T-cell (primary cell): ENCODE results near the gene NR5A1. TPM values are rescaled to one million over a fixed set of nuclear protein-coding genes. Genes with fewer than 3 reads are reported as not detected.

ENCODE experiments used
- ATAC-seq, 4 experiments: fragments of 200-7000 bp in 3 of 4; fragments of 150-1000 bp in 1 of 4; cut with Tn5 transposase; replicated peaks in 1 of 4; 1 replicate in 3 of 4; 2 replicates in 1 of 4; pipeline ENCODE4 v1.10.0; 2021; ENCODE audit warnings: moderate library complexity in 3 of 4, mild to moderate bottlenecking in 2 of 4, moderate number of reproducible peaks in 1 of 4
- CTCF ChIA-PET, 2 donors: fragments of 300-600 bp; sonication (Branson Sonifier 250); formaldehyde crosslinking; loops; one replicate each; lab custom pipeline; 2022; ENCODE audit warnings: antibody characterized with exemption in 2 of 2; lab: Charles Lee
- POLR2A ChIA-PET, 2 donors: fragments of 300-600 bp; sonication (Branson Sonifier 250); formaldehyde crosslinking; loops; one replicate each; lab custom pipeline; 2022; ENCODE audit warnings: antibody characterized with exemption in 2 of 2; lab: Charles Lee
- DNase-seq, 35 experiments: peaks; one replicate each; pipeline versions ENCODE4 v3.0.0 to v3.0.0-alpha.2; 2013 to 2023
- H3K27ac ChIP-seq: one replicate; pipeline ENCODE4 v1.5.1; 2013; ENCODE audit warnings: low read length
- H3K27me3 ChIP-seq, 2 experiments: replicated peaks in 1 of 2; 1 replicate in 1 of 2; 2 replicates in 1 of 2; pipeline versions ENCODE4 v1.6.1 to v1.7.0; 2013; ENCODE audit warnings: low read length in 1 of 2, mixed read lengths in 1 of 2; ENCODE audit not compliant: control insufficient read depth in 2 of 2, insufficient read depth in 2 of 2; ENCODE audit errors: extremely low read depth in 1 of 2
- H3K36me3 ChIP-seq, 2 donors: 1 replicate in 1 of 2; 2 replicates in 1 of 2; pipeline versions ENCODE4 v1.6.1 to v1.7.0; 2013; ENCODE audit warnings: low read length in 1 of 2; ENCODE audit not compliant: control insufficient read depth in 2 of 2, insufficient read depth in 1 of 2; ENCODE audit errors: extremely low read depth in 1 of 2
- H3K4me1 ChIP-seq, 2 experiments: 1 replicate in 1 of 2; 2 replicates in 1 of 2; pipeline versions ENCODE4 v1.6.1 to v1.7.0; 2013; ENCODE audit warnings: low read length in 2 of 2, mixed read lengths in 1 of 2; ENCODE audit not compliant: insufficient read depth in 2 of 2, control insufficient read depth in 1 of 2; ENCODE audit errors: extremely low read depth in 1 of 2
- H3K4me3 ChIP-seq, 2 donors: 1 replicate in 1 of 2; 2 replicates in 1 of 2; pipeline versions ENCODE4 v1.5.1 to v1.7.0; 2013; ENCODE audit warnings: mild to moderate bottlenecking in 2 of 2, low read length in 1 of 2, moderate library complexity in 1 of 2; ENCODE audit not compliant: control insufficient read depth in 1 of 2; ENCODE audit errors: extremely low read depth in 1 of 2
- H3K9me3 ChIP-seq: 2 replicates; pipeline ENCODE4 v1.7.0; 2013
- H3K27ac Mint-ChIP-seq, 2 donors: one replicate each; pipeline ENCODE4 v1.8.0; 2020 to 2021; ENCODE audit warnings: mild to moderate bottlenecking in 2 of 2, mixed read lengths in 2 of 2
- H3K27me3 Mint-ChIP-seq, 2 donors: one replicate each; pipeline ENCODE4 v1.8.0; 2021 to 2022; ENCODE audit warnings: mixed read lengths in 2 of 2
- H3K36me3 Mint-ChIP-seq: one replicate; pipeline ENCODE4 v1.8.0; 2021; ENCODE audit warnings: mixed read lengths
- H3K4me1 Mint-ChIP-seq, 3 donors: one replicate each; pipeline ENCODE4 v1.8.0; 2020 to 2022; ENCODE audit warnings: mixed read lengths in 3 of 3, mild to moderate bottlenecking in 1 of 3
- H3K4me3 Mint-ChIP-seq, 3 donors: one replicate each; pipeline ENCODE4 v1.8.0; 2020 to 2022; ENCODE audit warnings: mild to moderate bottlenecking in 3 of 3, mixed read lengths in 3 of 3, moderate library complexity in 3 of 3
- H3K9me3 Mint-ChIP-seq, 3 donors: one replicate each; pipeline ENCODE4 v1.8.0; 2020 to 2022; ENCODE audit warnings: mixed read lengths in 3 of 3
- WGBS: methylation state at CpG from one replicate; pipeline ENCODE4 v1.1.5; 2013; ENCODE audit warnings: missing lambda C conversion rate; ENCODE audit not compliant: insufficient coverage; 5-methylcytosine and 5-hydroxymethylcytosine counted together
- total RNA-seq, 35 experiments: library from RNA in 6 of 35; stranded (reverse) in 6 of 35; fragments of 120-200 nt in 1 of 35; gene quantifications; one replicate each; pipeline versions ENCODE4 v1.2.1 to v1.2.4 and lab custom pipeline; 2013 to 2026

Gene NR5A1
- total RNA-seq, 5 donors from 2014 or later (not counting 1 experiment from before 2014, with no cell fraction given): 0.19 to 0.30 (median 0.29) TPM; not detected in 2

DNA sequence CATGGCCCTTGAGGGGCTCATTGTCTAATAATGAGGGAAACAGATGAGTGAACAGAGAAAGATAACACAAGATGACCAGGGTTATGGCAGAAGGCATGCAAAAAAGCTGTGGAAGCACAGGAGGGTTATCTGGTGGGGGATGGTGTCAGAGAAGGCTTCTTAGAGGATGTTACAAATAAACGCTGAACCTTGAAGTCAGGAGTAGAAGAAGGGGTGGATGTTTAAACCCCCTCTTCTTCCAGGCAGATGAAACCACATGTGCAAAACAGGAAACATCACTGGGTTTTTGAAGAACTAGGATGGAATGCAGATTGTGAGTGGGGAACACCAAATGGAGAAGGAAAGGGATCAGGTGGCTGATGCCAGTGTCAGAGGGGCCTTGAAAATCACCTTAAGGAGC is 41.8 kb upstream of the NR5A1 start:
- WGBS: no CpG with 5 or more reads among the region's 1 CpG
- CTCF ChIA-PET: no interaction called here
- no peaks in the 10 kb centered on the region for H3K36me3 ChIP-seq
- DNase-seq (no peak), ATAC-seq (no peak)
- Mint-ChIP-seq H3K4me1 (peaks cover 8 to 10% (median 8%) of the 10 kb centered on the region in 3 donors), H3K36me3 (no peaks in the 10 kb centered on the region), H3K27me3 (peaks cover 3 to 16% of the 10 kb centered on the region in 2 donors), H3K27ac (no peak overlapping the region), H3K9me3 (no peaks in the 10 kb centered on the region), H3K4me3 (no peak overlapping the region)
- no peaks in the 10 kb centered on the region for H3K9me3 ChIP-seq
- H3K4me3 ChIP-seq: no peak overlapping the region
- H3K27me3 ChIP-seq: no peaks in the 10 kb centered on the region
- POLR2A ChIA-PET: no interaction called here
- H3K4me1 ChIP-seq: peaks cover 0 to 7% of the 10 kb centered on the region in 2 experiments
- no peak overlapping the region for H3K27ac ChIP-seq

DNA sequence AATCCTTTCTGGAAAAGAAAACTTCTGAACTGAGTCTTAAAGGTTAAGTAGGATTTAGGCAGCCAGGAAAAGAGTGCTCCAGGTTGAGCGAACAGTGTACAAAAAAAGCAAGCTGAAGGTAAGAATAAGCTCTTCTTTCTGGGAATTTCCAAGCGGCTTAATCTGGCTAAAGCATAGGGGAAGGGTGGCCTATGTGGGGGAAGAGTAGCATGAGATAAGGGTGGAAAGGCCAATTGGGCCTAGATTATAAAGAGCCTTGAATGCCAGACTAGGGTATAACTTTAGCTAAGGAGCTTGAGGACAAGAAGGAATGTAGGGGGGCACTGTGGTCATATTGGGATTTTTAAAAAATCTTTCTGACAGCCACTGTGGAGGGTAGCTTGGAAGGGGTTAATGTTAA is 37.3 kb upstream of the NR5A1 start:
- ATAC-seq: no peak
- peaks cover 0 to 2% of the 10 kb centered on the region in 2 experiments for H3K27me3 ChIP-seq
- no peak overlapping the region for H3K27ac ChIP-seq
- H3K9me3 ChIP-seq: no peaks in the 10 kb centered on the region
- Mint-ChIP-seq H3K36me3 (no peaks in the 10 kb centered on the region), H3K4me3 (no peak overlapping the region), H3K27ac (no peak overlapping the region), H3K4me1 (peaks cover 8 to 10% (median 8%) of the 10 kb centered on the region in 3 donors), H3K27me3 (peaks cover 10 to 20% of the 10 kb centered on the region in 2 donors), H3K9me3 (no peaks in the 10 kb centered on the region)
- no peak overlapping the region for H3K4me3 ChIP-seq
- 87% methylated on average over 2 of the region's 2 CpGs for WGBS
- no peak for DNase-seq
- POLR2A ChIA-PET: no interaction called here
- peaks cover 0 to 2% of the 10 kb centered on the region in 2 experiments for H3K4me1 ChIP-seq
- CTCF ChIA-PET: no interaction called here
- H3K36me3 ChIP-seq: no peaks in the 10 kb centered on the region

DNA sequence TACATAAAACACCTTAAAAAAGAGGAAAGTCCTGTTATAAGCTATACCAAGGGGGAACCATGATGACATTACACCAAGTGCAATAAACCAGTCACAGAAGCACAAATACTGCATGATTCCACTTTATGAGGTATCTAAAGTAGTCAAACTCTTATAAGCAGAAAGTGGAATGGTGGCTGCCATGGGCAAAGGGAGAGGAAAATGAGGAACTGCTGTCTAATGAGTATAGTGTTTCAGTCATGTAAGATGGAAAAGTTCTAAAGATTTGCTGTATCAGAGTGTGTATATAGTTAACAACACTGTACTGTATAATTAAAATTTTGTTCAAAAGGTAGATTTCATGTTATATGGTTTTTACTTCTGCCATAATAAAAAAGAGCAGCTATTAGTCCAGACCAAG is 34.6 kb upstream of the NR5A1 start:
- H3K27me3 Mint-ChIP-seq: peaks cover 10 to 18% of the 10 kb centered on the region in 2 donors
- CTCF ChIA-PET: interaction anchor here in 1 of 2 donors (0.6 kb wide), 1 partner anchor 757 kb away, joined by 3 read pairs; no protein-coding TSS in a partner anchor

DNA sequence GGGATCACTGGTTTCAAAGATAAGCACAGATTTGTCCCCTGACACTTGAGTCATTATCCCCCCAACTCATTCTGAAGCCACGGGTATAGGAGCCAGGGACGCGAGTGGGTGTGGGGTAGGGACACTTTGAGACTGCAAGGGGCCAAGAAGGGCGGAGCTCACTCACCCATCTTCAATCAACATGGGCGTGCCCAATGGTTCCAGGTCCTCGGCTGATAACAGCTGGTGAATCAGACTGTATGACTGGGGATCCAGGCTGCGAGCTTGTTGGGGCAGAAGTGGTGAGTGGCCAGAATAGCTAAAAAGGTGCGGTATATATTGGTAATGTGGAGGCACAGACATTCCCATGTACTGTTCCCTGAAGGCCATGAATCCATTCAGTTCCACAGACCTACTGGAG is 30.7 kb upstream of the NR5A1 start:
- no peak overlapping the region for H3K4me3 Mint-ChIP-seq
- H3K36me3 Mint-ChIP-seq: no peaks in the 10 kb centered on the region
- ATAC-seq (no peak), DNase-seq (no peak)
- Histone ChIP-seq H3K36me3 (no peaks in the 10 kb centered on the region), H3K4me1 (no peaks in the 10 kb centered on the region), H3K9me3 (no peaks in the 10 kb centered on the region), H3K27ac (no peak overlapping the region), H3K4me3 (no peak overlapping the region), H3K27me3 (peaks cover 0 to 13% of the 10 kb centered on the region in 2 experiments)
- WGBS: 90% methylated on average over 2 of the region's 8 CpGs
- no peaks in the 10 kb centered on the region for H3K4me1 Mint-ChIP-seq
- peaks cover 10% of the 10 kb centered on the region in 2 donors for H3K27me3 Mint-ChIP-seq
- no peaks in the 10 kb centered on the region for H3K9me3 Mint-ChIP-seq
- POLR2A ChIA-PET: no interaction called here
- H3K27ac Mint-ChIP-seq: no peak overlapping the region
- CTCF ChIA-PET: no interaction called here

More for the DNA sequence above, 34.6 kb upstream of the NR5A1 start:
- H3K4me3 ChIP-seq: no peak overlapping the region
- H3K27ac ChIP-seq: no peak overlapping the region
- no peaks in the 10 kb centered on the region for H3K9me3 ChIP-seq
- Mint-ChIP-seq H3K9me3 (no peaks in the 10 kb centered on the region), H3K4me1 (no peaks in the 10 kb centered on the region), H3K36me3 (no peaks in the 10 kb centered on the region), H3K27ac (no peak overlapping the region), H3K4me3 (no peak overlapping the region)
- POLR2A ChIA-PET: no interaction called here
- H3K27me3 ChIP-seq: peaks cover 0 to 8% of the 10 kb centered on the region in 2 experiments
- DNase-seq (no peak), ATAC-seq (no peak)
- H3K4me1 ChIP-seq: no peaks in the 10 kb centered on the region
- no peaks in the 10 kb centered on the region for H3K36me3 ChIP-seq

DNA sequence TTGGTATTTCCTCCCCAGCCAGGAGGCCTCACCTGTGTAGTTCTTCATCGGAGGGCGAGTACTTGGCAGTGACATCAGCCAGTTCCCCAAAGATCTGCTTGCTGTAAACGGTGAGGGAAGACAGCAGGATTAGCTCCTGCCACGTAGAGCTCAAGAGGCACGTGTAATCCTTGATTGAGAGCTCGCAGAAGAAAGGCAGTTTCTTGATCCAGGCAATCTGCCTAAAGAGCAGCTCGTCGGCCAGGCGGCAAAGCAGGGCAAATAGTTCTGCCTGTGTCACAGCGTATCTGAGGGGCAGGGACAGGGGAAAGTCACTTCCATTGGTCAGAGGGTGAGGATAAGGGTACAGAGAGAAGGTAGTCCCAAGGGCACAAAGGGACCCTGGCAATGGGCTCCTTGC is 28.6 kb upstream of the NR5A1 start:
- ChIA-PET CTCF (interaction anchor here in 1 of 2 donors (0.6 kb wide), 1 partner anchor 409 kb away, joined by 4 read pairs; no protein-coding TSS in a partner anchor), POLR2A (no interaction called here)
- ATAC-seq (no peak), DNase-seq (no peak)
- no peak overlapping the region for H3K27ac ChIP-seq
- H3K27ac Mint-ChIP-seq: no peak overlapping the region
- no peaks in the 10 kb centered on the region for H3K4me1 Mint-ChIP-seq
- peaks cover 8 to 10% of the 10 kb centered on the region in 2 donors for H3K27me3 Mint-ChIP-seq
- 92% methylated on average over 10 of the region's 10 CpGs for WGBS
- no peaks in the 10 kb centered on the region for H3K4me1 ChIP-seq
- peaks cover 0 to 13% of the 10 kb centered on the region in 2 experiments for H3K27me3 ChIP-seq
- H3K9me3 ChIP-seq: no peaks in the 10 kb centered on the region
- no peaks in the 10 kb centered on the region for H3K9me3 Mint-ChIP-seq
- no peak overlapping the region for H3K4me3 Mint-ChIP-seq
- no peaks in the 10 kb centered on the region for H3K36me3 Mint-ChIP-seq
- H3K36me3 ChIP-seq: no peaks in the 10 kb centered on the region
- no peak overlapping the region for H3K4me3 ChIP-seq

DNA sequence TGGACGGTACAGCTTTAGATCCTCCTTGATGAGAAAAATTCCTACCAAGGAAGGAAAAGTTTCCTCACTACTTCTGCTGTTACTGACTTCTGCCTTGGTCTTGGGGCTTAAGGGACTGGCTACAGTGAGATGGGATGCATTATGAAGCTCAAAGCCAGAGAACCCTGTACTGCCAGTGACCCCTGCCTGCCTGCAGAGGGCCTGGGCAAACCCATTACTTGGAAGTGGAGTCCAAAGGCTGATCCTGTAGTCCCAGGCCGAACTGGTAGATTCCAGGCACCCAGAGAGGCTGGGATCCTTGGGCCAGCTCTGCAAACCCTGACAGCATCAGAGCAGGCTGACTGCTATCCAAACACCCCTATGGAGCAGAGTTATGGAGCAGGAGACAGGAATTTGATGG is 25.7 kb upstream of the NR5A1 start:
- H3K9me3 Mint-ChIP-seq: no peaks in the 10 kb centered on the region
- Histone ChIP-seq H3K27me3 (peaks cover 0 to 18% of the 10 kb centered on the region in 2 experiments), H3K36me3 (no peaks in the 10 kb centered on the region), H3K4me1 (no peaks in the 10 kb centered on the region), H3K9me3 (no peaks in the 10 kb centered on the region), H3K27ac (no peak overlapping the region), H3K4me3 (no peak overlapping the region)
- H3K4me3 Mint-ChIP-seq: no peak overlapping the region
- CTCF ChIA-PET: no interaction called here
- no peak overlapping the region for H3K27ac Mint-ChIP-seq
- no peaks in the 10 kb centered on the region for H3K4me1 Mint-ChIP-seq
- POLR2A ChIA-PET: no interaction called here
- H3K36me3 Mint-ChIP-seq: no peaks in the 10 kb centered on the region
- DNase-seq: no peak
- ATAC-seq: no peak
- H3K27me3 Mint-ChIP-seq: peaks cover 3 to 6% of the 10 kb centered on the region in 2 donors
- WGBS: 63% methylated on average over 1 of the region's 2 CpGs

DNA sequence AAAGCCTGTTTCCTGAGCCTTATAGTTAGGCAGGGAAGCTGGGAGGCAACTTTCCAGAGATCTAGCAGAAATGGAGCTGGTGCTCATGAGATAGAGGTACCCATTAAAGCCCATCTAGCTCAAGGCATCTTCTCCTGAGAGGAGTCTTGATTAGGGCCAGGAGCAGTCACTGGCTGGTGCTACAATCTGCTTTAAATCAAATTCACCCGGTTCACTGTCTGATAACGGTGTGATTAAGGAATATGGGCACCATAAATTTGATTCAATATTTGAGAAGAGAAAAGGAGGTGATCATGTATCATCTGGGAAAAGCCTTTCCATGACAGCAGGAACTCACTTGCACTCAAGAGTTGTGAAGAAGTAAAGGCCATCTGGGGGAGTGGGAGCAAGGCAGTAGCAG is 23.9 kb upstream of the NR5A1 start:
- ATAC-seq (no peak), DNase-seq (no peak)
- peaks cover 0 to 9% of the 10 kb centered on the region in 2 experiments for H3K27me3 ChIP-seq
- H3K27ac Mint-ChIP-seq: no peak overlapping the region
- 100% methylated on average over 1 of the region's 2 CpGs for WGBS
- no peak overlapping the region for H3K4me3 Mint-ChIP-seq
- no peak overlapping the region for H3K27ac ChIP-seq
- ChIA-PET CTCF (no interaction called here), POLR2A (interaction anchor here in 1 of 2 donors (0.5 kb wide), 1 partner anchor 12 kb away, joined by 3 read pairs; no protein-coding TSS in a partner anchor)
- H3K9me3 Mint-ChIP-seq: no peaks in the 10 kb centered on the region
- no peaks in the 10 kb centered on the region for H3K36me3 Mint-ChIP-seq
- H3K4me1 ChIP-seq: no peaks in the 10 kb centered on the region
- no peaks in the 10 kb centered on the region for H3K9me3 ChIP-seq
- H3K27me3 Mint-ChIP-seq: peaks cover 3 to 5% of the 10 kb centered on the region in 2 donors
- H3K4me1 Mint-ChIP-seq: no peaks in the 10 kb centered on the region
- no peaks in the 10 kb centered on the region for H3K36me3 ChIP-seq
- no peak overlapping the region for H3K4me3 ChIP-seq
